Calu3 (cell line): Measurements from ENCODE around the gene POLDIP3. TPM values are rescaled to one million over a fixed set of nuclear protein-coding genes. Genes with fewer than 3 reads are reported as not detected.
"Not testable (repeated sequence)": the region's sequence is repeated elsewhere in the genome, so short reads cannot be mapped to it uniquely, and the experiment has no call there.

ENCODE experiments used
- BruUV-seq: library from RNA; stranded (reverse); fragments of 400-500 nt; replicated peaks from 2 replicates; lab custom pipeline; 2021; lab: Mats Ljungman, UMichigan
- CTCF ChIA-PET: fragments of 300-600 bp; sonication (Branson Sonifier 250); formaldehyde crosslinking; loops from one replicate; lab custom pipeline; 2022; ENCODE audit warnings: antibody characterized with exemption; lab: Charles Lee
- DNase-seq: peaks from one replicate; pipeline ENCODE4 v3.0.0; 2022
- H3K27ac Mint-ChIP-seq: one replicate; pipeline ENCODE4 v1.8.0; 2022; ENCODE audit warnings: mixed read lengths; ENCODE audit not compliant: unreplicated experiment
- H3K27me3 Mint-ChIP-seq: one replicate; pipeline ENCODE4 v1.8.0; 2022; ENCODE audit warnings: mixed read lengths; ENCODE audit not compliant: unreplicated experiment
- H3K36me3 Mint-ChIP-seq: one replicate; pipeline ENCODE4 v1.8.0; 2022; ENCODE audit warnings: mild to moderate bottlenecking, moderate library complexity, mixed read lengths; ENCODE audit not compliant: insufficient read depth, unreplicated experiment
- H3K4me1 Mint-ChIP-seq: one replicate; pipeline ENCODE4 v1.8.0; 2022; ENCODE audit warnings: mild to moderate bottlenecking, low read depth, mixed read lengths; ENCODE audit not compliant: unreplicated experiment
- H3K4me3 Mint-ChIP-seq: one replicate; pipeline ENCODE4 v1.8.0; 2022; ENCODE audit warnings: mild to moderate bottlenecking, low read depth, moderate library complexity, mixed read lengths; ENCODE audit not compliant: unreplicated experiment
- H3K9me3 Mint-ChIP-seq: one replicate; pipeline ENCODE4 v1.8.0; 2022; ENCODE audit warnings: low read depth, mixed read lengths; ENCODE audit not compliant: unreplicated experiment
- intact Hi-C: fragments of 100-400 bp; cut with micrococcal nuclease; formaldehyde crosslinking; loops from one replicate; pipeline ENCODE4 v1.10.0; 2022; ENCODE audit not compliant: unreplicated experiment
- total RNA-seq: library from RNA; stranded (reverse); gene quantifications from 2 replicates; pipeline ENCODE4 v1.2.3, GENCODE V29; 2022
- TF ChIP-seq, protein P1 (sequence below): fragments of 200-600 bp; IDR thresholded peaks from one replicate; pipeline ENCODE4 v1.8.0; 2022; ENCODE audit warnings: antibody characterized with exemption; ENCODE audit not compliant: unreplicated experiment

POLDIP3 gene
- total RNA-seq, 1 experiment from 2014 or later: 60.1 TPM

DNA sequence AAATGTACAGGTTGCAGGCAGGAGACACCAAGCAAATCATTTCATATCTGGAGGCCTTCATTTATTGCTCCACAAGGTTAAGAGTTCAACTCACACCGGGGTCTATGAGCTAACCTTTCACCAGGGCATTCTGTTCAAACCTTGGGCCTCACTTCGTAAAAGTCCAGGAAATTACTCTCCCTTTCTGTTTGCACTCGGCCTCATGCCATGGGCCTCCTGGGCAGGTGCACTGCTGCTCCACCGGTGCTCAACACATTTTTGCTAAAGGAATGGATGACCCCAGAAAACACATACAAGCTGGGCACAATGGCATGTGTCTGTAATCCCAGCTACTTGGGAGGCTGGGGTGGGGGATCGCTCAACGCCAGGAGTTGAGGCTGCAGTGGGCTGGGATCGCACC is 78.5 kb downstream of the POLDIP3 start:
- H3K27me3 Mint-ChIP-seq: no peaks in the 10 kb centered on the region
- H3K9me3 Mint-ChIP-seq: no peaks in the 10 kb centered on the region
- no TSS peak for BruUV-seq
- DNase-seq: no peak
- CTCF ChIA-PET: interaction anchor here (0.6 kb wide), 1 partner anchor 68 kb away, joined by 3 read pairs; no protein-coding TSS in a partner anchor
- H3K27ac Mint-ChIP-seq: no peak overlapping the region
- intact Hi-C loops: no loop called here
- H3K4me1 Mint-ChIP-seq: peaks cover 9% of the 10 kb centered on the region
- H3K36me3 Mint-ChIP-seq: peaks cover 13% of the 10 kb centered on the region
- TF ChIP-seq, protein P1, sequence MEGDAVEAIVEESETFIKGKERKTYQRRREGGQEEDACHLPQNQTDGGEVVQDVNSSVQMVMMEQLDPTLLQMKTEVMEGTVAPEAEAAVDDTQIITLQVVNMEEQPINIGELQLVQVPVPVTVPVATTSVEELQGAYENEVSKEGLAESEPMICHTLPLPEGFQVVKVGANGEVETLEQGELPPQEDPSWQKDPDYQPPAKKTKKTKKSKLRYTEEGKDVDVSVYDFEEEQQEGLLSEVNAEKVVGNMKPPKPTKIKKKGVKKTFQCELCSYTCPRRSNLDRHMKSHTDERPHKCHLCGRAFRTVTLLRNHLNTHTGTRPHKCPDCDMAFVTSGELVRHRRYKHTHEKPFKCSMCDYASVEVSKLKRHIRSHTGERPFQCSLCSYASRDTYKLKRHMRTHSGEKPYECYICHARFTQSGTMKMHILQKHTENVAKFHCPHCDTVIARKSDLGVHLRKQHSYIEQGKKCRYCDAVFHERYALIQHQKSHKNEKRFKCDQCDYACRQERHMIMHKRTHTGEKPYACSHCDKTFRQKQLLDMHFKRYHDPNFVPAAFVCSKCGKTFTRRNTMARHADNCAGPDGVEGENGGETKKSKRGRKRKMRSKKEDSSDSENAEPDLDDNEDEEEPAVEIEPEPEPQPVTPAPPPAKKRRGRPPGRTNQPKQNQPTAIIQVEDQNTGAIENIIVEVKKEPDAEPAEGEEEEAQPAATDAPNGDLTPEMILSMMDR: no peak
- H3K4me3 Mint-ChIP-seq: no peak overlapping the region

DNA sequence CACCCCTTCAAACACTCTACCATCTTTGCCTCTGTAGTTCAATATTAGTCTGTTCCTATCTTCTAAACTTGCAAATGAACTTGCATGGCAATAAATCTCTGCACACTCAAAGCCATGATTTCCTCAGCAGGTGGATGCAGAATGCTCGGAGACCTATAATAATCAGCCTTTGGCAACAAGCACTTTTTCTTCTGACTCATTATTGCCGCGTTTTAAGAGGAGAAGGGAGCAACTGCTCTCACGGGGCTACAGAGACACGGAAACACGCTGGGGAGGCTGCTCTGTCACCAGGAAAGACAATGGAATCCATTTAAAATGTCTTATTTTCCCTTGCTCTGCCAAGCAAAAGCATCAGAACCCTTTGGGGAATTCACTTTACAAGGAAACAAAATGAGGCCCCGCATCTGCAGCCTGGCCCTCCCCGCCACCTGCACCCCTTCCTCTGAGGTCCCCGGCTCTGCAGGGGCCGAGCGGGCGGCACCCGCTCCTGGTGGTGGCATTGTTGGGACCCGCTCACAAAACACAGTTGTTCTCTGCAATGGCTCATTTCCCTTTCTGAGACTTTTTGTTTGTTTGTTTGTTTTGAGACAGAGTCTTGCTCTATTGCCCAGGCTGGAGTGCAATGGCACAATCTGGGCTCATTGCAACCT is 79.5 kb downstream of the POLDIP3 start:
- H3K9me3 Mint-ChIP-seq, H3K27ac Mint-ChIP-seq, DNase-seq, BruUV-seq, intact Hi-C loops, H3K27me3 Mint-ChIP-seq, H3K4me3 Mint-ChIP-seq, CTCF ChIA-PET: not testable (repeated sequence)
- H3K36me3 Mint-ChIP-seq: peaks cover 13% of the 10 kb centered on the region
- H3K4me1 Mint-ChIP-seq: peaks cover 12% of the 10 kb centered on the region

Other genes starting within 250 kb of the POLDIP3 start
- gene NFAM1, start 182.5 kb downstream of the POLDIP3 start, total RNA-seq: 0.39 and 0.50 TPM in 2 replicates
- gene RRP7A, start 95.1 kb downstream of the POLDIP3 start, total RNA-seq: 64.7 and 71.4 TPM in 2 replicates
- gene SERHL2, start 60.9 kb downstream of the POLDIP3 start, total RNA-seq: 0.45 and 0.76 TPM in 2 replicates
- gene ATP5MGL, start 25.7 kb upstream of the POLDIP3 start, total RNA-seq: 0.66 and 1.1 TPM in 2 replicates
- 101 and 102 TPM in 2 replicates for gene CYB5R3, start 34.5 kb upstream of the POLDIP3 start, total RNA-seq
- gene A4GALT, start 106.0 kb upstream of the POLDIP3 start, total RNA-seq: 8.6 and 10.5 TPM in 2 replicates
- gene ARFGAP3, start 242.4 kb upstream of the POLDIP3 start, total RNA-seq: 29.7 and 37.8 TPM in 2 replicates